DMS153 treated with DMSO at 0.1 percent for 48 hours (cell line): ENCODE measurements around the gene THOC7.

ENCODE experiments used
- DNase-seq: peaks from one replicate; lab custom pipeline; 2025; ENCODE audit not compliant: unreplicated experiment; lab: John Stamatoyannopoulos, UW

THOC7 gene

DNA sequence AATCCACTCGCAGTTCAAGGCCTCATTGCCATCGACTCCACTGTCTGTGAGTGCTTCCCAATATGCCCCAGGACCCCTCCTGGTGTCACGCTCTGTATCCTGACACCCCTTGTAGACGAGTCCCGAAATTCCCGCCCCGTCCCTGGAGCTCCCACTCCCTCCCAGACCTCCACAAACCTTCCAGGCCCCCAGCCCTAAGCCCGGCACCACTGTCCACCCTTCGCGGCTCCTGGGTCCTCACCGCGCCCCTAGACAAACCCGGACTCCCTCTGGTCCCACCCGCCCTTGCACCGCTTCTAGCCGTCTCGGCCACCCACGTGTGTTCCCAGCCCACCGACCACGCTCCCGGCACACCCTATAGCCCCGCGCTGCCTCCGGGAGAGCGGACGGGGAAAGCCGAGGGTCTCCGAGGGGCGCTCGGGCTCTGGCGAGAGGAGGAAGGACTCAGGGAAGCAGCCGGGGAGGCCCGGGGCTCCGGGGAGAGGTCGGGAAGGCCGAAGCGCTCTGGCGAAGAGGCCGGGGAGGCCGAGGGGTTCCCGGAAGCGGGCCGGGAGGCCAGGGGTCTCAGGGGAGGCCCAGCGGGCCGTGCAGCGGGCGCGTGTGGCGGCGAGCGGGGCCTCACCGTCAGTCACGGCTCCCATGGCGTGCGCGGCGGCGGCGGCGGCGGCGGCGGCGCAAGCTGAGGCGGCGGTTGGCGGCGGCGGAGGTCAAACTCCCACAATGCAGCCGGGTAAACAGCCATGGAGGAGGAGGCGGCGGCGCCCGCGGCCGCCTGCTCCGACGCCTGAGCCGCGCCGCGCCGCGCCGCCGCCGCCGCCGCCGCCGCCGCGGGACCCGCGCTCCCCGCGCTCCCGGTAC is at the start of gene THOC7, which contains the start of gene ATXN7:
Gene THOC7 (minus strand): TSS at position 656 of the 858 bp plus-strand sequence. CDS start 15 bp downstream, at position 641.
Gene ATXN7 (plus strand): TSS at position 718 of the 858 bp plus-strand sequence. CDS start 48,732 bp downstream, outside the sequence.
- DNase-seq, result no peak

- DNase-seq, result no peak
Observed at GRCh38 chr3:63912768-63913588, 49.4 kb upstream of the THOC7 start.

- DNase-seq, result peak; percentile 11
Observed at GRCh38 chr3:63911873-63912767, 48.5 kb upstream of the THOC7 start, which contains the start of gene SCAANT1. TSS of gene SCAANT1 (minus strand) at chr3:63912383.

GRCh38 chr3:63911509-63911872 is 47.9 kb upstream of the THOC7 start:
- no peak for DNase-seq

- no peak for DNase-seq
Observed at GRCh38 chr3:63910891-63911290, 47.3 kb upstream of the THOC7 start.

DNA sequence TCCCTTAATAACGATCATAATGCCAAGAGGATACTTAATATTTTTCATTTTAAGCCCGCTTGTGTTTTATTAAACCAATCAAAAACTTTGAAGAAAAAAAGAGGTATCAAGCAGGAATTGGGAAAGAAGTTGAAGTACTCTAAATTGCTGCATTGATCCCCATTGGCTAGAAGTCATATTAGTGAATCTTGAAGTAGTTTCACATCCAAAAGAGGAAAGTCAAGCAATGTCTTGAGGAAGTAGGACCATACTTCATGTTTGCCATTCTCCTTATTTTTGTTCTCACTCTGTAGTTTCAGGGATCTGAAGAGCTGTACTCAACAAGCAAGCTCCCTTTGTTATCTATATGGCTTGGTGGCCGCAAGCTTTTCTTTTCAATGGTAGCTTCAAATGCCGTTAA is 46.4 kb upstream of the THOC7 start:
- DNase-seq, result no peak

- DNase-seq, result no peak
Observed at GRCh38 chr3:63909431-63909830, 45.8 kb upstream of the THOC7 start.

DNA sequence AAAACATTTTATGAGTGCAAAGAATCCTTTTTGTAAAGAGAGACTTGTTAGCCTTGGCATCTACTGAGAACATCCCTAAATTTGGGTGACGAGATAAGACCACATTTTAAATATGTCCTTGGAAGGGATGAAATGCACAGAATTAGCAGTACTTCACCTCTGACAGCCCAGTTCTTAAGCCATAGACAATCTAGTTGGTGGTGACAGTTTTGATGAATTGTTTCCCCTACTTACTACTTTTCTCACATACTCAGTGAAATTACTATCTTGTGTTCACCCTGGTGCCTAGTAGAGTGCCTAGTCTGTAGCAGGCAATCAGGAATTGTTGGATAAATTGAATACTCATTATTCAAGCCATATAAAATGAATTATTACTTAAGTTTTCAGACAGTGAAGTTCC is 45.2 kb upstream of the THOC7 start:
- no peak for DNase-seq

DNA sequence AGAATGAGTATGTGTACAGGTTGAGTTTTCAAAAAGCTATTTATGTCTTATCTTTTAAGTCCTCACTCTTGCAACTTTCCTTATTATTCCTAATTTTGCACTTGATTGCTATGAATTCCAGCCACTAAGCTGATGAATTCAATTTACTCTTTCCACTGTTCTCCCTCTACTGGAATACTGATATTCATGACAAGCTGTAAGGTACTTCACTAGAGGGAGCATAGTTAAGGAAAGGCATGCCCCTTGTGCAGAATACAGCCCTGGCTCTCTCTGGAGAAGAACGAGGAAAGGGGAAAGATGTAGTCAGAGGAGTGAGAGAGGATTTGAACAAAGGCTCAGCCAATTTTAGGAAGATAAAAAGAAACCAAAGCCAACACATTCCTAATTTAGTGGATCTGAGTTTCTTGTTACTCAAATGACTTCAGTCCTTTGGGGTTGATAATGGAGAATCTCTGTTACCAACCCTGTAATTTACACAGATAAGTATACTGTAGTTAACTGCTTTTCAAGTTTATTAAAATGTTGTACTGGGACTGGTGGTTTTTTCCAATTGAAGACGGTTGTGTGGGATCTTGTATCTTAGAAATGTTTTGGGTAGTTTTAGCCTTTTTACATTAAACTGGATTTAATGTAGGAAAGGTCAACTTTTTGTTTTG is 44.6 kb upstream of the THOC7 start:
- no peak for DNase-seq

DNA sequence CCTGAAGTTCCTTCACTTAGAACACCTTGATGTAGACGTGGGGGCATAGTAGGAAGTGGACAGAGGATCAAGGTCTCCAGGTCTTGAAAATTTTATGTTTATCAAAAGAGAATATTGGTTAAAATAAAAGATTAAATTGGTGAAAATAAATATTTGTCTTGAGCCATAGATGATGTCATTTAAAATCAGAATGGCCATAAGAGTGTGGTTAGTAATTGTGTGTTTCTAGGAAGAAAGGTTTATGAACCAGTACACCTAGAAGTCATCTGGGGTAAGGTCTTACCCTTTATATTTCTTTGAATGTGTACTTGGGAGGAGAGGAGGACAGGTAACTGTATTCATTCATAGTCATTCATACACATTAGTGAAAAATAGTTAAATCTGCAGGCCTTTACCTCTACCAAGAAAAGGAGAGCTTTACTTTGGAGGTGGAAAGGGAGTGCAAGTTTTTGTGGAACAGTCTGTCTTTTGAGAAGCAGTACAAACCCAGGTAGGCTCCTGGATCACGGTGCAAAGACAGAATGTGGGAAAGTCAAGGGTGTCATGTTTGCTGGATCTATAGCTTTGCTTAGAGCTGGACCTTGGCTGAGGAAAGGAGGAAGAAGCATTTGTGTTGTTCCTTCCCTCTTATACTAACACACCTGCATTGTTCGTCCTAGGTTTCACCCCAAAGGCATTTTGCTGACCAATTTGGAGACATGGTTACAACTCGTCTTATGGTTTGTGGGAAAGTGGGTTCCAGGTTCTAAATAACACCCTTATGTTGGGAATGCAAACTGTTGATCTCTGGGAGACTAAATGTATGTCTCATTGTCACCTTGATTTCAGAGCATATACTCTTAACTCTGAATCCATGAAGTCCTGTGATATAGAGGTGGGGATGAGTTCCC is 42.4 kb upstream of the THOC7 start:
- no peak for DNase-seq

- DNase-seq, result peak; percentile 64
Observed at GRCh38 chr3:63900459-63900858, 36.9 kb upstream of the THOC7 start.

DNA sequence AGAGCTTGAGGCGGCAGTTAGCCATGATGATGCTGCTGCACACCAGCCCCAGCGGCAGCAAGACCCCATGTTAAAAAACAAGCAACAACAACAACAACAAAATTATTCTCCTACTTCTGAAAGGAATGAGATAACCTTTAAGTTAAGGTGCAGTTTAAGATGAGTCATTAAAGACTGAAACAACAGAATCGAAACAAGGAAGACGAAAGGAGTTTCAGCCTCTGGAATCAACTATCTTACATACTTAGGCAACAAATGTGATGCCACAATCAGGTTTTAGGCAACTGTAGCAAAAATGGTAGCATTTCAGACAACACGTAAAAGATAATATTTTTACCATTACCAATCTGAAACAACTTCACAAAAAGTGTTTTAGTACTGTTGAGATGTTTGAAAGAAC is 36.4 kb upstream of the THOC7 start:
- no peak for DNase-seq

DNA sequence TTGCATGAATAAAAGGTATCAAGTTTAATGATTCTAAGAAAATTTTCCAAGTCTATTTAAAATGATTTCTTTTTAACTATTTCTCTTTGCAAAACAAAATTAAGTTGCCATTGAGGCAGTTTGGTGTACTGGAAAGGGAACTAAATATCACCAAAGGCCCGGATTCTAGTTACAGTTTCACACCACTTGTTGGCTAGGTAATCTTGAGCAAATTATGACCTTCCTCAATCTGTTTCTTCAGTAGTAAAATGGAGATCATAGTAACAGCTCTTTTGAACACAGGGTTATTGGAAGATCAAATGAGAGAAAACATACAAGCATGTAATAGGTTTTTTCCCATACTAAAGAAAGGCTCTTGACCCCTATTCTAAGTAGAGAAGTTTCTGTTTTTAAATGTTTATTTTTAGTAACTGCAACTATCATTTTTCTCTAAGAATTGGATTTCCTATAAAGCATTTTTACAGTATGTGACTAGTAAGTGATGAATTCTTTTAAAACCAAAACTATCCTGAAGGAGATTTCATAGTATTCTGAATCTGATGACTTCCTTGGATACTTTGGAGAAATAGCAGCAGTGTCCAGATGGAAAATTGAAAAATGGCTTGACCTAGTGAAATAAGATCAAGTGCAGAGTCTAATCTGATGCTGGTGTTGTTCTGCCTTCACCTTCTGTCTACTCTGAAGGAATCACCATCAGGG is 32.9 kb upstream of the THOC7 start:
- no peak for DNase-seq

GRCh38 chr3:63895422-63896189 is 32.0 kb upstream of the THOC7 start:
- DNase-seq, result no peak

GRCh38 chr3:63892773-63893352 is 29.3 kb upstream of the THOC7 start:
- DNase-seq, result no peak

DNA sequence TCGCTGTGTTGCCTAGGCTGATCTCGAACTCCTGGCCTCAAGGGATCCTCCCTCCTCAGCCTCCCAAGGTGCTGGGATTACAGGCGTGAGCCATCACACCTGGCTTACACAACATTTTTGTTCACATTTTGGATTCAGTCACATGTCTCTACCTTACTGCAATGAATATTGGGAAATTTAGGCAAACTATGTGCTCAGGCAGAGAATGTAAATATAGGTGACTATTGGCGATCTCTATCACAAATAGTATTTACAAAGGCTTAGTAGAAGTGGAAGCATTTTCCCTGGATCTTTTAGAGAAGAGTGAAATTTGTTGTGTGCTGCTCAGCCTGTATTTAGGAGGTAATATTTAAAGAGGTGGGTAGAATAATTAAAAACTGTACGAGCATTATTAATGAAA is 27.9 kb upstream of the THOC7 start:
- DNase-seq, result no peak

DNA sequence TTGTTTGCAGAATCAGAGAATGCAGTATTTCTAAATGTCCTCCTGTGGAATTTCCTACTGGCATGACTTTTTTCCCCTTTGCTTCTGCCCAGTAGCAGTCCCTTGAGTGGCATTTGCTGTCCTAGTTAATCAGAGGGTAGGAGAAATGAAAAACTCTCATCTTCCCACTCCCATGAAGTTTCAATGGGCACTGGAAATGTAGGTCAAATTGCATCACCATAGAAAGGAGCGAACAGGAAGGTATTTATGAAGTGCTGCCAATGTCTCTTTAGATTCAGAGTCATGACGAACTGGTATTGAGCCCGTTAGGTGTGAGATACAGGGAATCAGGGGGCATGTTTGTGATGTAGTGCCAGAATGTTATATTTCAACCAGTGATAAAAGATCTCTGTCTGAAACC is 23.3 kb upstream of the THOC7 start:
- no peak for DNase-seq

GRCh38 chr3:63880653-63881052 is 17.0 kb upstream of the THOC7 start:
- no peak for DNase-seq
